ENCODE measurements around the gene ANAPC1.
"Not testable (repeated sequence)": the region's sequence is repeated elsewhere in the genome, so short reads cannot be mapped to it uniquely, and the experiment has no call there.

Gene ANAPC1

GRCh38 chr2:111910609-111911277 is 26.8 kb upstream of the ANAPC1 start:
- no peak overlapping the region for H3K27ac ChIP-seq (ENCODE audit: extremely low read depth, low read depth, low read length)
- no peaks in the 10 kb centered on the region for H3K9me3 ChIP-seq (ENCODE audit: control insufficient read depth, insufficient read depth, low read depth, low read length)
- ChIA-PET POLR2A (interaction anchor here (0.7 to 1.0 kb wide), 2 partner anchors 8 to 23 kb away, joined by 3 to 6 read pairs; no protein-coding TSS in a partner anchor), CTCF (interaction anchor here (0.9 kb wide), 1 partner anchor 23 kb away, joined by 3 read pairs; no protein-coding TSS in a partner anchor)
- TF ChIP-seq PRDM10 (tag by site-specific recombination; IDR thresholded peaks at IDR 0.05) (peak; percentile 37; the same call in 1 of the 2 replicates), SCRT2 (tag by site-specific recombination; IDR thresholded peaks at IDR 0.05) (no peak), ZNF221 (tag by site-specific recombination; IDR thresholded peaks at IDR 0.05; ENCODE audit: borderline replicate concordance) (no peak)
- H3K4me3 ChIP-seq (ENCODE audit: low read depth, low read length): no peak overlapping the region
- peaks cover 9% of the 10 kb centered on the region for H3K4me1 ChIP-seq (ENCODE audit: control insufficient read depth, insufficient read depth, low read length)
- no peaks in the 10 kb centered on the region for H3K36me3 ChIP-seq (ENCODE audit: control insufficient read depth in 2 of 2, insufficient read depth in 1 of 2, low read length in 2 of 2)

GRCh38 chr2:111909997-111910396 is 26.0 kb upstream of the ANAPC1 start:
- not testable (repeated sequence) for H3K9me3 ChIP-seq (ENCODE audit: control insufficient read depth, insufficient read depth, low read depth, low read length); H3K27ac ChIP-seq (ENCODE audit: extremely low read depth, low read depth, low read length); H3K36me3 ChIP-seq (ENCODE audit: control insufficient read depth in 2 of 2, insufficient read depth in 1 of 2, low read length in 2 of 2); H3K4me3 ChIP-seq (ENCODE audit: low read depth, low read length); H3K4me1 ChIP-seq (ENCODE audit: control insufficient read depth, insufficient read depth, low read length)
- ChIA-PET POLR2A (interaction anchor here (0.7 kb wide), 1 partner anchor 23 kb away, joined by 6 read pairs; no protein-coding TSS in a partner anchor), CTCF (interaction anchor here (0.5 kb wide), 1 partner anchor 21 kb away, joined by 3 read pairs; no protein-coding TSS in a partner anchor)

- ChIA-PET CTCF (no interaction called here), POLR2A (no interaction called here)
- peaks cover 9% of the 10 kb centered on the region for H3K4me1 ChIP-seq (ENCODE audit: control insufficient read depth, insufficient read depth, low read length)
- no peak overlapping the region for H3K4me3 ChIP-seq (ENCODE audit: low read depth, low read length)
- TF ChIP-seq EGR2 (tag by site-specific recombination; IDR thresholded peaks at IDR 0.05; ENCODE audit: low read depth): no peak
- no peak for TF ChIP-seq IKZF3 (tag by site-specific recombination; IDR thresholded peaks at IDR 0.05)
- no peak for TF ChIP-seq ZNF350 (tag by site-specific recombination; IDR thresholded peaks at IDR 0.05)
- no peak for TF ChIP-seq ZNF791 (tag by site-specific recombination; IDR thresholded peaks at IDR 0.05)
- TF ChIP-seq ZNF654 (tag by site-specific recombination; IDR thresholded peaks at IDR 0.05; ENCODE audit: low read depth): no peak
- TF ChIP-seq HOXD13 (CRISPR knock-in tag; IDR thresholded peaks at IDR 0.05; ENCODE audit: borderline replicate concordance): no peak
- TF ChIP-seq ZNF16 (tag by site-specific recombination; IDR thresholded peaks at IDR 0.05; ENCODE audit: low read depth): no peak
- no peak for TF ChIP-seq ZNF24 (tag by site-specific recombination; IDR thresholded peaks at IDR 0.05)
- TF ChIP-seq ZNF555 (tag by site-specific recombination; conservative IDR thresholded peaks at IDR 0.05): no peak
- no peak for TF ChIP-seq SP2 (tag by site-specific recombination; IDR thresholded peaks at IDR 0.05)
- TF ChIP-seq PATZ1 (tag by site-specific recombination; IDR thresholded peaks at IDR 0.05): no peak
- no peak for TF ChIP-seq ZNF223 (tag by site-specific recombination; IDR thresholded peaks at IDR 0.05)
- no peak for TF ChIP-seq ZNF837 (tag by site-specific recombination; IDR thresholded peaks at IDR 0.05)
- TF ChIP-seq ZNF37A (tag by site-specific recombination; IDR thresholded peaks at IDR 0.05): no peak
- H3K9me3 ChIP-seq (ENCODE audit: control insufficient read depth, insufficient read depth, low read depth, low read length): no peaks in the 10 kb centered on the region
- H3K36me3 ChIP-seq (ENCODE audit: control insufficient read depth in 2 of 2, insufficient read depth in 1 of 2, low read length in 2 of 2): no peaks in the 10 kb centered on the region
- H3K27ac ChIP-seq (ENCODE audit: extremely low read depth, low read depth, low read length): no peak overlapping the region
Measured at GRCh38 chr2:111909079-111909478, 25.1 kb upstream of the ANAPC1 start.

Data from HEK293 (cell line).